DOHH2 (cell line): ENCODE results near the gene PLA2G4A.

Source experiments
- EZH2phosphoT487 ChIP-seq: fragments of 200-600 bp; sonication (generic); IDR thresholded peaks from 2 replicates; pipeline ENCODE4 v1.6.1; 2017; ENCODE audit warnings: borderline replicate concordance, mild to moderate bottlenecking, antibody characterized with exemption, low read length, moderate library complexity, mixed read lengths
- TF ChIP-seq, protein P1 (sequence below): fragments of 200-600 bp; sonication (generic); IDR thresholded peaks from one replicate; pipeline ENCODE4 v1.5.1; 2014; ENCODE audit warnings: antibody characterized with exemption, mild to moderate bottlenecking, low read depth, low read length; ENCODE audit not compliant: poor library complexity, severe bottlenecking

DNA sequence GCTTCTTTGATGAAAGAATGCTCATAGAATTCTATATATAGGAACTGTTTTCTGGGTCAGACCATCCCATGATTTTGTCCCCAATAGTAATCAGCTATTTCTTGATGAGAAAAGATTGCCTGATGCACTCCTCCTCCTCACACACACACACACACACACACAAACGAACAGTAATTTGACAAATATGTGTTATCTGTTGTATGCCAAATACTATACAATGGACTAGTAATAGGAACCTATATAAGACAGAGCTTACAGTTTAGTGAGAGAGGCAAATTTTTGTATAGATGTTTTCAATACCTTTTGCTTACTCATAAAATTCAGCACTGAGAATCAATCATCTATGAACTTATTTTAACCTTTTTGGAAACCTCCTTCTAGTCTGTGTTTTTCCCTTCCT lies 76.8 kb downstream of the PLA2G4A start:
- TF ChIP-seq, protein P1, sequence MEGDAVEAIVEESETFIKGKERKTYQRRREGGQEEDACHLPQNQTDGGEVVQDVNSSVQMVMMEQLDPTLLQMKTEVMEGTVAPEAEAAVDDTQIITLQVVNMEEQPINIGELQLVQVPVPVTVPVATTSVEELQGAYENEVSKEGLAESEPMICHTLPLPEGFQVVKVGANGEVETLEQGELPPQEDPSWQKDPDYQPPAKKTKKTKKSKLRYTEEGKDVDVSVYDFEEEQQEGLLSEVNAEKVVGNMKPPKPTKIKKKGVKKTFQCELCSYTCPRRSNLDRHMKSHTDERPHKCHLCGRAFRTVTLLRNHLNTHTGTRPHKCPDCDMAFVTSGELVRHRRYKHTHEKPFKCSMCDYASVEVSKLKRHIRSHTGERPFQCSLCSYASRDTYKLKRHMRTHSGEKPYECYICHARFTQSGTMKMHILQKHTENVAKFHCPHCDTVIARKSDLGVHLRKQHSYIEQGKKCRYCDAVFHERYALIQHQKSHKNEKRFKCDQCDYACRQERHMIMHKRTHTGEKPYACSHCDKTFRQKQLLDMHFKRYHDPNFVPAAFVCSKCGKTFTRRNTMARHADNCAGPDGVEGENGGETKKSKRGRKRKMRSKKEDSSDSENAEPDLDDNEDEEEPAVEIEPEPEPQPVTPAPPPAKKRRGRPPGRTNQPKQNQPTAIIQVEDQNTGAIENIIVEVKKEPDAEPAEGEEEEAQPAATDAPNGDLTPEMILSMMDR, result no peak
- no peak for TF ChIP-seq EZH2phosphoT487
